Stimulated activated CD4-positive, alpha-beta T cell treated with anti-CD3 and anti-CD28 coated beads, Interleukin-12 subunit alpha, Interleukin-12 subunit beta, amount 100 ng/mL, for 4 hours (primary cell): ENCODE data around the gene PHACTR2.
"Not testable (repeated sequence)": the region's sequence is repeated elsewhere in the genome, so short reads cannot be mapped to it uniquely, and the experiment has no call there.

Source experiments
- DNase-seq: peaks from one replicate; pipeline ENCODE4 v3.0.0-alpha.2; 2020

Gene PHACTR2

DNA sequence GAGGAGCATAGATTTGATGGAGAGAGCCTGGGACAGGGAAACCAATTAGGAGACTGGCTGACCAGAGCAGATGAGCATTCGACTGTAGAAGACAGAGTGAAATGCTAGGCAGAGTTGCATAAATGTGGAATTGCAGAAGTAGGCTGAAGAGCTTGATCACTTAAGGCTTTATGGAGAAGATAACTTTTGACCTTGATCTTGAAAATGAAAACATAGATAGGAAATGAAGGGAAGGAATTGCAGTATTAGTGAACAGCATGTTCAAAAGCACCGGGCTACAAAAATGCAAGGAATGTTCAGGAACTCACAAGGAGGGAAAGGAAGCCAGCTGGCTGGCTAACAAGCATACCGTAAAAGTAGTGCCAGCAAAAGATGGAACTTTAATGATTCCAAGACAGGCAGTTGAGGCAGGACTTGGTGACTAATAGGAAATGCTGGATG lies 144.8 kb downstream of the PHACTR2 start:
- no peak for DNase-seq

GRCh38 chr6:143823548-143823947 lies 145.8 kb downstream of the PHACTR2 start:
- DNase-seq = no peak

DNA sequence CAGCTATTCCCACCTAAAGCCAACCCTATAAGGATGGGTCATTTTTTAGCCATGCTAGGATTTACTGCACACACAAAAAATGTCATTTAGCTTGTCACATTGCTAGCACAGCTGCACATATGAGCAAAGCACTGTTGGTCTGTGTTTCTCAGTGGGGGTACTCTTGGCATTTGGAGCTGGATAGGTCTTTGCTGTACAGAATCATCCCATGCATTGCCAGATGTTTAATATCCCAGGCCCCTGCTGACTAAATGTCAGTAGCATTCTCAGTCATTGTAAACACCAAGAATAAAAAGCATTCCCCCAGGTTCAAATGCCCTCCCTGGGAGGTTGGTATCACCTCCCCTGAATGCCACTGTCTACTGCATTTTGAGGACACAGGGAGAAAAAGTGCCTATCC lies 150.8 kb downstream of the PHACTR2 start:
- no peak for DNase-seq

- DNase-seq = no peak
Measured at GRCh38 chr6:143836150-143836549, 158.4 kb downstream of the PHACTR2 start.

DNA sequence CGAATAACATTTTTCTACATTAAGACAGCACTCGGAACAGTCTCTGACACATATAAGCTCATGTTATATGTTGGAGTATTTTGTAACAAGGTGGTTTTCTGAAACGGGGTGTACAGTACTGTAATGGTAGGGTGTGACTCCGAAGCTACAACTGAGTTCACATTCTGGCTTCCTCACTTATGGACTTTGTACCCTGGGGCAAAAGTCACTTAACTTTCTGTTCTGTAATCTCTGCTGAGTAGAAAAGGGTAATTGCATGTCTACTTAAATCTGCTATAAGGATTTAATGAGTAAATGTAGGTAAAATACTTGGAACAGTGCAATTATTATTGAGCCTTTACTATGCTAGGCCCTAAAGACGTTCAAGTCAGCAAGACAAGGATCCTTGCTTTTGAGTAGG lies 160.6 kb downstream of the PHACTR2 start:
- DNase-seq = no peak

DNA sequence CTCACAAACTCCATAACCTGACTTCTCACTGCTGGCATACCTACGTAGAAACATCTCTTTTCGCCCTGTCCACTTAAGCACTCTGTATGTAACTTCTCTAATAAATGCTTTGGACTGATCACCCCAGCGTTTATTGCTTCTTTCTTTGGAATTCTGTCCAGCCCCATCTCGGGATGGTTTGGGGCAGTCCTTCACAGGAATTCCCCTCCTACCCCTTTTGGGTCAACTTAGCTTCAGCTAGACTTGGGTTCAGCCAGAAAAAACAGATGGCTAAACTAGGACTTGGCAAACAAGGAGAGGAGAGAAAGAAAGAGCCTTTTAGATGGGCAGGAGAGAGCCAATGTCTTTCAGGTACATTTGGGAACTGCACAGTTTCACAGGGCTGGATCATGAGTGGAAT lies 161.4 kb downstream of the PHACTR2 start:
- DNase-seq = no peak

GRCh38 chr6:143840595-143841265 lies 163.0 kb downstream of the PHACTR2 start:
- no peak for DNase-seq

- no peak for DNase-seq
Measured at GRCh38 chr6:143842461-143842901, 164.7 kb downstream of the PHACTR2 start.

GRCh38 chr6:143842902-143843676 lies 165.3 kb downstream of the PHACTR2 start, which contains the start of gene LTV1:
Gene LTV1, plus strand, starts transcription at chr6:143843338. Its CDS starts 140 bp downstream, at chr6:143843478.
- DNase-seq = peak; percentile 90

- DNase-seq = no peak
Measured at GRCh38 chr6:143843677-143843999, 165.9 kb downstream of the PHACTR2 start.

DNA sequence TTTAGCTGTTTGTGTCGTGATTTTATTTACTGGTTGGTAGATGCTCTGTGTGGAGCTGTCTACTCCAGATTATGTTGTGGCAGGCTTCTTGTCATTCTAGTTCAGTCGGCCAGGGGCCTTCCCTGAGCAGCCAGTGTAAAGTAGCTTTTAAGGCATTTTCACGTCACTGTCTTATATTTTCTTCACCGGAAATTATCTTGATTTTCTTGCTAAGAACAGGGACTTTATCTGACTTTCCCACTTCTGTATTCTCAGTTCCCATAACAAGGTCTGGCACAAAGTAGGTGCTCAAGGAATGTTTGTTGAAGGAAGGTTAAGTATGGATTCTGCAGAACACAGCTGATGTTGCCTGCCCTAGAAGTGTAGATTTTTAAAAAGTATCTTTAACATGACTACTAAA lies 166.2 kb downstream of the PHACTR2 start:
- DNase-seq = no peak

DNA sequence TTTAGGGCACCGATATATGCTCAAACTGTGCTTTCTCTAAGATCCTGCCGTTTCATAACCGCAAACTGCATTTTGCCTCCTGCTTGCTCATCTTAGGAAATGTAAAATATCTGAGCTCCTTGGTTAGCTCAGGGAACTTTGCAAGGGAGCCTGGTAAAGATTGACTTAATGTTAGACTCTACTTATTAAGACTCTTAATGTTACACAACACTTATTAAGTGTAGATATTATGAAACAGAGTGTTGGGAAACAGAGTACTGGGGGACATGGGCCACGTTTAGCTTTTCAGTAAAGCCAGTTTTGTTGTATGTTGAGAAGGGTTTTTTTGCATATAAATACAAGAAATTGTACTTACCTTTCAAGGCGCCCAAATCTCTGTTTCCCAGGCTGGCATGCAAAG lies 167.3 kb downstream of the PHACTR2 start:
- no peak for DNase-seq

DNA sequence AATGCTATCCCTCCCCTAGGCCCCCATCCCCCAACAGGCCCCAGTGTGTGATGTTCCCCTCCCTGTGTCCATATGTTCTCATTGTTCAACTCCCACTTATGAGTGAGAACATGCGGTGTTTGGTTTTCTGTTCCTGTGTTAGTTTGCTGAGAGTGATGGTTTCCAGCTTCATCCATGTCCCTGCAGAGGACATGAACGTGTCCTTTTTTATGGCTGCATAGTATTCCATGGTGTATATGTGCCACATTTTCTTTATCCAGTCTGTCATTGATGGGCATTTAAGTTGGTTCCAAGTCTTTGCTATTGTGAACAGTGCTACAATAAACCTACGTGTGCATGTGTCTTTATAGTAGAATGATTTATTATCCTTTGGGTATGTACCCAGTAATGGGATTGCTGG lies 173.9 kb downstream of the PHACTR2 start:
- not testable (repeated sequence) for DNase-seq

- DNase-seq = not testable (repeated sequence)
Measured at GRCh38 chr6:143855057-143855456, 177.3 kb downstream of the PHACTR2 start.

DNA sequence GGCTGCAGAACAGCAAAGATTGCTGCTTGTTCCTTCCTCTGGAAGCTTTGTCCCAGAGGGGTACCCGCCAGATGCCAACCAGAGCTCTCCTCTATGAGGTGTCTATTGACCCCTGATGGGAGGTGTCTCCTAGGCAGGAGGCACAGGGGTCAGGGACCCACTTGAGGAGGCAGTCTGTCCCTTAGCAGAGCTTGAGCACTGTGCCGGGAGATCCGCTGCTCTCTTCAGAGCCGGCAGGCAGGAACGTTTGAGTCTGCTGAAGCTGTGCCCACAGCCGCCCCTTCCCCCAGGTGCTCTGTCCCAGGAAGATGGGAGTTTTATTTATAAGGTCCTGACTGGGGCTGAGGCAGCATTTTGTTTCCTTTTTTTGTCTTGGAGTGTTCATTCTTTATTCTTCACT lies 179.0 kb downstream of the PHACTR2 start:
- not testable (repeated sequence) for DNase-seq

DNA sequence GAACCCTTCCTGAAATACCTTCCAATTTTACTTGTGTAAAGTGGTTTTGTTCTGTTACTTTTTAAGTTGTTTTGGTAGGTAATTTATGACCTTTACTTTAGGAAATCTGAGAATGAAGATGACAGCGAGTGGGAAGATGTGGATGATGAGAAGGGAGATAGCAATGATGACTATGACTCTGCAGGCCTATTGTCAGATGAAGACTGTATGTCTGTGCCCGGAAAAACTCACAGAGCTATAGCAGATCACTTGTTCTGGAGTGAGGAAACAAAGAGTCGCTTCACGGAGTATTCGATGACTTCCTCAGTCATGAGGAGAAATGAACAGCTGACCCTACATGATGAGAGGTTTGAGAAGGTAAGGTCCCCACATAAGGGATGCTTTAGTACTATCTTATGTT lies 179.9 kb downstream of the PHACTR2 start:
- no peak for DNase-seq

GRCh38 chr6:143859891-143860660 lies 182.3 kb downstream of the PHACTR2 start:
- no peak for DNase-seq

GRCh38 chr6:143863771-143864170 lies 186.0 kb downstream of the PHACTR2 start:
- DNase-seq = no peak

DNA sequence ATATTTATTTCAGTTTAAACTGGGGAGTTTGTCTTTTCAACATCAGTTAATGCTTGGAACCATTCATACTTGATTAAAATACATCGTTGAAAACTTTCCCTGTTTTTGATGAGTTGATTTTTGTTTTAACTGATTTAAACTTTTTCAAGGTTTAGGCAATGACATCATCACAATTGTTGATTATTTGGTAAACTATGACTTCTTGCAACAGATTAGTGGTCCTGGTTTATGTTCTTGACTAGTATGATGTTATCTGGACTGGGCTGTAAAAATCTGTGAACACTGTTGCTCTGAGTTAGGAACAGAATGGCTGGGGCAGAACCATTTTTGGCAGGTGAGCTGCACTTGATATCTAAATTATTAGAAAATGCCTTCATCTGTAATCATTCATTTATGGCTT lies 186.5 kb downstream of the PHACTR2 start, which contains the start of gene ZC2HC1B:
Gene ZC2HC1B (plus strand): TSS at position 241 of the 400 bp plus-strand sequence. CDS start 66 bp downstream, at position 307.
- no peak for DNase-seq

DNA sequence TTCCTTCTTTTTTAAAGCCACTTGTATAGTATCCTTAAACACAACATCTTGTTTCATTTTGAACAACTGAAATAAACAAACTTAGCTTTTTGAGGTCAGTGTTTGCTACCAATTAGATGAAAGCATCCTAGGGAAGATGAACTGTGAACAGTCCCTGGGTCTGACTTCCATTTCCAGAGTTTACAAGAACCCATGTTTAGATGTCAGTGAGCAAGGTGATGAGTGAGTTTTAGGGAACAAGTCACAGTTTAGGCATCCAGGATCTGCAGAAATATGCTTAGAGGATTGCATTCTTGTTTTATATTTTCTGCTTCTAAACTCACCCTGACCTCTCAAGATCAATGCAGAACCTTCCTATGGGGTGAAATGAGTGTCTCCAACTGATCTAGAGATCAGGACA lies 189.5 kb downstream of the PHACTR2 start:
- no peak for DNase-seq

DNA sequence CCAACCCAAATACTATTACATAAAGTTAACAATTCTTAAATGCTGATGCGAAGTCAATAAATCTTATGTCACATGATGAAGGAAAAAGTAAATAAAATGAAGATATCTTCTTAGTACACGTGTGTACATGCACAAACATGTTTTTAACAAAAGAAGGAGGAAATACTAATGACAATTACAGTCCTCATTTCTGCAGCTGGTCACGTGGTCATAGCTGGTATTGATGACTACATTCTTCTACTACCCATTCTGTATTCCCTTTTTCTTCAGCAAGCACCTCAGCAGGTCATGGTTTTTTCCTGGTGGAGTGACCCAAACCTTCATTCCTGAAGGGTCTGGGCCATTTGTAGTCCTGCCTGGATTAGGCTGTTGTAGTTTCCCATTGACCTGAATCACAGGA lies 191.0 kb downstream of the PHACTR2 start:
- DNase-seq = not testable (repeated sequence)

DNA sequence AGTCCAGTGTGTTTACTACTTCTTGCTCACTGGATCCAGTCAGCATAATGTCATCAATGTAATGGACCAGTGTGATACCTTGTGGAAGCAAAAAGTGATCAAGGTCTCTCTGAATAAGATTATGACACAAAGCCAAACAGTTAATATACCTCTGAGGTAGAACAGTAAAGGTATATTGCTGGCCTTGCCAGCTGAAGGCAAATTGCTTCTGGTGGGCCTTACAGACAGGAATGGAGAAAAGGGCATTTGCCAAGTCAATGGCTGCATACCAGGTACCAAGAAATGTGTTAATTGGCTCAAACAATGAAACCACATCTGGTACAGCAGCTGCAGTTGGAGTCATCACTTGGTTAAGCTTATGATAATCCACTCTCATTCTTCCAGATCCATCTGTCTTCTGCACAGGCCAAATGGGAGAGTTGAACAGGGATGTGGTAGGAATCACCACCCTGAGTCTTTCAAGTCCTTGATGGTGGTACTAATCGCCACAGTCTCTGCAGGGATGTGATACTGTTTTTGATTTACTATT lies 193.5 kb downstream of the PHACTR2 start:
- DNase-seq = not testable (repeated sequence)

DNA sequence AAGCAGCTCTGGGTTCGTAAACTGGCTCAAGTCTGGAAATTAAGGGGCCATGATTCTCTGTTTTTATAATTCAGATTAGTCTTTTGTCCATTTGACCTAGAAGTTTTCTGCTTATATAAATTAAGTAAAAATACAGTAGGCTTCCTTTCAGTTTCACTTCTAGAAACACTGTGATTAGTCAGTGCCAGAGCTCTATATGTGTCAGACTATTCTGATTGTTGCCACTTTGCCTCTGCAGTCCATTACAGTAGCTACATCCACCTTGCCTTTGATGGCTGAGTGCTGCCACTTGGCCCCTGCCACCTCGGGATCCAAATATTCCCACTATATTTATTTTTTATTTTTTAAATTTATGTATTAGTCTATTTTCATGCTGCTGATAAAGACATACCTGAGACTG lies 194.4 kb downstream of the PHACTR2 start:
- DNase-seq = no peak
